ENCODE results near the gene QRSL1.
"Not testable (repeated sequence)": the region's sequence is repeated elsewhere in the genome, so short reads cannot be mapped to it uniquely, and the experiment has no call there.

QRSL1 gene

DNA sequence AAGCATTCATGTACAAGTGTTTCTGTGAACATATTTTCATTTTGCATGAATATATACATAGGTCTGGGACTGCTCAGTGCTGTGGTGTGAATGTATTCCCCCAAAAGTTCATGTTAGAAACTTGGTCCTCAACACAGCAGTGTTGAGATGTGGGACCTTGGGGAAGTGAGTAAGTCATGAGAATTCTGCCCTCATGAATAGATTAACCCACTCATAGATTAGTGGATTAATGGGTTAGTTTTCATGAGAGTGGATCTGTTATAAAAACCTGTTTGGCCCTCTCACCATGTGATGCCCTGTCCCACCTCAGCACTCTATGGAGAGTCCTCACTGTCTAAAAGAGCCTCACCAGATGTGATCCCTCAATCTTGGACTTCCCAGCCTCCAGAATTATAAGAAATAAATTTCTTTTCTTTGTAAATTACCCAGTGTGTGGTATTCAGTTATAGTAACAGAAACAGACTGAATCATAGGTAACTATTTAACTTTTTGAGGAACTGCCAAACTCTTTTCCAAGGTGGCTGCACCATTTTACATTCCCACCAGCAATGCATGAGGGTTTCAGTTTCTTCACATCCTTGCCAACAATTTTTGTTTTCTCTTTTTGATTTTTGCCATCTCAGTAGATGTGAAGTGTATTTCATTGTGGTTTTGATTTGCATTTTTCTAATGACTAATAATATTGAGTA lies 45.3 kb downstream of the QRSL1 start:
- DNase-seq (ENCODE audit: low read depth in 2 of 3, low spot score in 2 of 3), result no peak

GRCh38 chr6:106677282-106677681 lies 47.9 kb downstream of the QRSL1 start:
- DNase-seq (ENCODE audit: low read depth in 2 of 3, low spot score in 2 of 3), result no peak

GRCh38 chr6:106684011-106684410 lies 54.6 kb downstream of the QRSL1 start:
- no peak for DNase-seq (ENCODE audit: low read depth in 2 of 3, low spot score in 2 of 3)

DNA sequence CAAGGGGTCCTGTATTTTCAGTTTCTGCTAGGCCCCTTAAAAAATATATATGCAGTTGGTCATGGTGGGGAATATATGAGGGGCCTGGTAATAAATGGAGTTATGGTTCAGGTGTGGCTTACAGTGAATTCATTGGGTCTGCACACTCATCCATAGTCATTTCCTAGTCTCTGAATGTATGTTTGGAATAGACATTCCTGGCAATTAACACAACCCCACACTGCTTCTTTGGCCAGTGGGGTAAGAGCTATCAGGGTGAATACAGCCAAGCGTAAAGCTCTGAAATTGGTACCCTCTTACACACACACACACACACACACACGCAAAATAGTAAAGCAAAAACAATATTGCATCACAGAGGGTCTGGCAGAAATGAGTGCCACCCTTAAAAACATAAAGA lies 56.5 kb downstream of the QRSL1 start:
- no peak for DNase-seq (ENCODE audit: low read depth in 2 of 3, low spot score in 2 of 3)

GRCh38 chr6:106688177-106688951 lies 59.0 kb downstream of the QRSL1 start:
- no peak for DNase-seq (ENCODE audit: low read depth in 2 of 3, low spot score in 2 of 3)

DNA sequence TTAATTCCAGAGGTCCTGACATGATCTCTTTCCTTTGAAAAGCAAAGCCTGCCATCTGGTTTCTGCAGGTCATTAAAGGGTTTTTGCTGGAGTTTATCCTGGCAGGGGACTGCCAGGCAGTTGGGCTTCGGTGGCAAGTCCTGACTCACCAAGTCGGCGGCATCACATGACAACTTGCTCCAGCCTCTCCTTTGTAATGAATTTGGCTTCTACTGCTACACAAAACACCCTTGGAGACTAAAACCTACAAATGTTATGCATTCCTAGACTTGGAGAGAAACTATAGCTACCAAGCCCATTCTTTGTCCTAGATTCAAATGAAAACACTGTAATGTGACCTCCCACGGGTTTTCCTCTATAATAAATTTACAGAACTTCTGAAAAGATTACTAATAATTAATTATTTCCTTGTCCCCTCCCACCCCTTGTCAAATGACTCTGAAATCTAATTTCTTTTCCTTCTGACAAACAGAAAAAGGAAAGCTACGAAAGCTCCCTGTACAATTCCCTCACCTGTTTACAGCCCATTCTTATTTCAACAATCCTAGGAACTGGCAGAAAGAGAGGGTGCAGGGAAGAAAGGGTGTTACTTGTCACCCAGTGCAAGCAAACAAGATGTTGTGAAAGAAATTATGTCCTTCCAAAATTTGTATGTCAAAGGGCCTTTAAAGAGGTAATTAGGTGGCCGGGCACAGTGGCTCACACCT lies 62.9 kb downstream of the QRSL1 start:
- DNase-seq (ENCODE audit: low read depth in 2 of 3, low spot score in 2 of 3), result no peak

DNA sequence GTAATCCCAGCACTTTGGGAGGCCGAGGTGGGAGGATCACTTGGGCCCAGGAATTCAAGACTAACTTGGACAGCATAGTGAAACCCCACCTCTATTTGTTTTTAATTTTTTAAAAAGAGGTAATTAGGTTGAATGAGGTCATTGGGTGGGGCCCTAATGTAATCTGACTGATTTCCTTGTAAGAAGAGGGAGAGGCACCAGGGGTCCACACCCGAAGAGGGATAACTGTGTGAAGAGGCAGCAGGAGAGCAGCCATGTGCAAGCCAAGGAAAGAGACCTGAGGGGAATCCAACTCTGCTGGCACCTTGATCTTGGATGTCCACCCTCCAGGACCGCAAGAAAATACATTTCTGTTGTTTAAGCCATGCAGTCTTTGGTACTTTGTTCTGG lies 63.4 kb downstream of the QRSL1 start:
- no peak for DNase-seq (ENCODE audit: low read depth in 2 of 3, low spot score in 2 of 3)

- no peak for DNase-seq (ENCODE audit: low read depth in 2 of 3, low spot score in 2 of 3)
Measured at GRCh38 chr6:106693418-106693817, 64.0 kb downstream of the QRSL1 start.

GRCh38 chr6:106694343-106694742 lies 65.0 kb downstream of the QRSL1 start:
- DNase-seq (ENCODE audit: low read depth in 2 of 3, low spot score in 2 of 3), result no peak

GRCh38 chr6:106700581-106700980 lies 71.2 kb downstream of the QRSL1 start:
- DNase-seq (ENCODE audit: low read depth in 2 of 3, low spot score in 2 of 3), result no peak

DNA sequence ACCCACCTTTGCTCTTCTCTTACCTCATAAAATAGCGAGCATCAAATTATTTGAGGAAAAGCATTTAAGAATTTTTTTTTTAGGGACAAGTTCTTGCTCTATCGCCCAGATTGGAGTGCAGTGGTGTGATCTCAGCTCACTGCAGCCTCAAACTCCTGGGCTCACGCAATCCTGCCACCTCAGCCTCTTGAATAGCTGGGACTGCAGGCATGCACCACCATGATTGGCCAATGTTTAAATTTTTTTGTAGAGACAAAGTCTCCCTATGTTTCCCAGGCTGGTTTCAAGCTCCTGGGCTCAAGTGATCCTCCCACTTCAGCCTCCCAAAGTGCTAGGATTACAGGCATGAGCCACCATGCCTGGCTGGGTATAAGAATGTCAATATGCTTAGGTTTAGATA lies 71.8 kb downstream of the QRSL1 start:
- DNase-seq (ENCODE audit: low read depth in 2 of 3, low spot score in 2 of 3), result not testable (repeated sequence)

DNA sequence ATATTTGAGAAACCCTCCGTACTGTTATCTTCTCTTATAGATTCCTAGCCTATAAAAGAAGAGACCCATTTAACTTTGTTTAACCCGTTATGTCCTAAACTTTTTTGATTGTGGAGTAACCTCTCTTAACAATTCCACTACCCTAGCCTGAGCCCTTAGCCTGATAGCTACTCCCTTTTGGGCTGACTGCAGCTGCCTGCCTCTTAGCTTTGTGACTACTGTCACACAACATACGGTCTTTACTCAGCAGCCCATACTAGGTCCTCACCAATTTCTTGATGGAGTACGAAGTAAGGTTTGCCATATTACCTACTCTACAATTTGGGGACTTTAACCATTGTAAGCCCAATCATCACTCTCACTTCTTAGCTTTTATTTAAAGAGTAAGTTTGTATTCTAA lies 72.7 kb downstream of the QRSL1 start:
- DNase-seq (ENCODE audit: low read depth in 2 of 3, low spot score in 2 of 3), result no peak

GRCh38 chr6:106702451-106703110 lies 73.2 kb downstream of the QRSL1 start:
- DNase-seq (ENCODE audit: low read depth in 2 of 3, low spot score in 2 of 3), result no peak

DNA sequence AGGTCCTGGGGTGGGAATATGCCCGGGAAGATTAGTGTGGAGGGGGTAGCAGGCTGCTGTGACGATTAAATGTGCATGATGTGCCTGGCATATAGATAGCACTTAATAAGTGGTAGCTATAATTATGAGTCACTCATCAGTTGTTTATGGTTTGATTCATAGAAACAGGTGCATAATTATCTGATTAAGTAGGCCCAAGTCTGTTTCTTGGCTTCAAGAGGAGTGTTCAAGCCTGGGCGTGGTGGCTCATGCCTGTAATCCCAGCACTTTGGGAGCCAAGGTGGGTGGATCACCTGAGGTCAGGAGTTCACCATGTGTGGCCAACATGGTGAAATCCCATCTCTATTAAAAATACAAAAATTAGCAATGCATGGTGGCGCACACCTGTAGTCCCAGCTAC lies 74.9 kb downstream of the QRSL1 start:
- no peak for DNase-seq (ENCODE audit: low read depth in 2 of 3, low spot score in 2 of 3)

- DNase-seq (ENCODE audit: low read depth in 2 of 3, low spot score in 2 of 3), result no peak
Measured at GRCh38 chr6:106705156-106705555, 75.8 kb downstream of the QRSL1 start.

DNA sequence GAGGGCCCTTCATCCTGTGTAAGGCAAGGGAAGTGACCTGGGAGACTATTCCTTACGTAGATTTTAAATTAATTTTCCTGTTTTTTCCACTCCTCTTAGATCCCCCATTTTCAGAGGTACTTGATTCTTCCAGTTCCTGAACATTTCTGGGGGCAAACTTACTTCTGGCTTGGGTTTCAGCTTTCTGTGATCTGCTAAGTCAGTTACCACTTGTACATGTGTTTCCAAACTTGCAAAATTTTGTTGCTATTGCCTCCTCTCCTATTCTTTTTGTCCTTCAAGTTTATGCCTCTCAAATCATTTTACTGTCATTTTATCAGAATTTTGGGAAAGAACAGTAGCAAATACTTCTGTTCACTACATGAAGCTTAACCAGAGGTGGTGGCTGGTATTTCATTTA lies 81.2 kb downstream of the QRSL1 start:
- no peak for DNase-seq (ENCODE audit: low read depth in 2 of 3, low spot score in 2 of 3)

DNA sequence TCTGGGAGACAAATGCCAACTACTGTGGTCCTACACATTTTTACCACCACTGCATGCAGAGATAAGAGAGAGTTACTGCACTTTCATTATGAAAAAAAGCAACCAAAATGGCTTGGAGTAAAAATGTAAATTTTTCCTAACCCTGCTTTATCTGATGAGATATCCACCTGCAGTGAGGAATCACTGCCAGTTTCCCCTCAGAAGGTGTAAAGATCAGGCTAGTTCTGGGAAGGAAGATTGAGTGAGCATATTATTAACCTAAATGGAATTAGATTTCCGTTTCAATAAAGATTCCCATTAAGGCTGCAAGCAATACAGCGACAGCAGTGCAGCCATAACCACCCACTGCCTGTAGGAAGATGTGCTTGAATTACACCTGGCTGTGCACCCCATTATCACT lies 84.9 kb downstream of the QRSL1 start:
- no peak for DNase-seq (ENCODE audit: low read depth in 2 of 3, low spot score in 2 of 3)

GRCh38 chr6:106715922-106716321 lies 86.5 kb downstream of the QRSL1 start:
- no peak for DNase-seq (ENCODE audit: low read depth in 2 of 3, low spot score in 2 of 3)

DNA sequence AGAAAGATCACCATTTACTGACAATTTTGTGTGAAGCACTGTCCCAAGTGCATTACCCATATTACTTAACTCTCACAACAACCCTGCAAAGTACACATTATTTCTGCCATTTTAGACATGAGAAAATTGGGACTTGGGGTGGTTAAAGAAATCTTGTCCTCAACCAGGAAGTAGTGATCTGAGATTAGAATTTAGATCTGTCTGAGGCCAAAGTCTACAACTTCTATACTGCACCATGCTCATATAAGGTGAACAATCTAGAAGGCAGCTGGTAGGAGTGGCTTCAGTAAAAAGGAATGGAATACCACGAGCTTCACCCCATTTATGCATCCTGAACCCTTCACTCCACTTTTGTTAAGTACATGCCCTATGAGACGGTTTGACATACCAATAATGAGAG lies 87.6 kb downstream of the QRSL1 start:
- DNase-seq (ENCODE audit: low read depth in 2 of 3, low spot score in 2 of 3), result no peak
